ENCODE measurements around the gene EPM2AIP1. TPM values are rescaled to one million over a fixed set of nuclear protein-coding genes. Genes with fewer than 3 reads are reported as not detected.
A peak's percentile ranks its signal among the peaks of the same experiment; 100 is the strongest.

Gene EPM2AIP1
- total and polyA plus RNA-seq, 9 of the 15 experiments (the other 6 are each of a cell fraction or from before 2014, with no cell fraction given), result 6.7 to 44.8 (median 25.2) TPM

GRCh38 chr3:36957862-36958686 lies 34.9 kb downstream of the EPM2AIP1 start:
- POLR2A ChIA-PET, result interaction anchor here (0.7 to 2.9 kb wide), 9 partner anchors 11 to 263 kb away, joined by 3 to 19 read pairs (median 4); partner anchors contain the start of genes EPM2AIP1 and MLH1
- Histone ChIP-seq H3K36me3 (ENCODE audit: control insufficient read depth, insufficient read depth, low read length) (no peaks in the 10 kb centered on the region), H3K27me3 (ENCODE audit: control insufficient read depth in 2 of 2, insufficient read depth in 2 of 2, low read length in 2 of 2) (no peaks in the 10 kb centered on the region), H3K9me1 (ENCODE audit: control insufficient read depth, insufficient read depth, low read length) (no peaks in the 10 kb centered on the region), H3K79me2 (ENCODE audit: control insufficient read depth, insufficient read depth, low read length) (no peaks in the 10 kb centered on the region), H2AFZ (ENCODE audit: low read depth, low read length) (peak overlapping the region; percentile 85), H3K4me1 (replicated peaks in 1 of 2; ENCODE audit: control insufficient read depth in 2 of 2, insufficient read depth in 2 of 2, low read length in 2 of 2) (peaks cover 22 to 51% of the 10 kb centered on the region in 2 experiments), H3K9ac (ENCODE audit: insufficient read depth in 1 of 2, low read depth in 2 of 2, low read length in 2 of 2) (peak overlapping the region in 1 of 2 experiments; percentile 65; a peak in 2 of 4 replicates), H3K4me3 (peak overlapping the region; percentile 10; the same call in 1 of the 2 replicates), H3K9me3 (replicated peaks; ENCODE audit: control insufficient read depth, insufficient read depth, low read depth, low read length) (no peaks in the 10 kb centered on the region), H4K20me1 (replicated peaks; ENCODE audit: control insufficient read depth, insufficient read depth, low read length) (no peaks in the 10 kb centered on the region), H3K27ac (ENCODE audit: extremely low read depth, low read depth, low read length) (peak overlapping the region; percentile 79), H3K4me2 (ENCODE audit: insufficient read depth, low read length) (peak overlapping the region; percentile 60)
- intact Hi-C loops (cut with micrococcal nuclease) (loop anchor here (1.0 to 5.0 kb wide), 7 partner anchors 35 to 254 kb away; partner anchors contain the start of genes EPM2AIP1 and MLH1), in situ Hi-C loops (cut with MboI) (loop anchor here (10.0 kb wide), 1 partner anchor 223 kb away; no protein-coding TSS in a partner anchor)
- FAIRE-seq (peak; percentile 94), DNase-seq (ENCODE audit: extremely low read depth in 1 of 4, low spot score in 3 of 4) (peak; percentile 93 to 96 (median 94)), ATAC-seq (peak; percentile 79)
- 3% methylated on average over 3 of the region's 3 CpGs for WGBS (ENCODE audit: insufficient coverage, low coverage, missing lambda C conversion rate)
- no TSS peak for BruUV-seq (replicated peaks)
- CTCF ChIA-PET (ENCODE audit: low intra/inter-chr PET ratio), result interaction anchor here (0.5 to 2.2 kb wide), 6 partner anchors 31 to 228 kb away, joined by 3 to 19 read pairs (median 4); no protein-coding TSS in a partner anchor
- no peak for TF ChIP-seq ZNF584 (CRISPR knock-in tag; IDR thresholded peaks at IDR 0.05; ENCODE audit: low read depth)
- no peak for TF ChIP-seq IFI16 (CRISPR knock-in tag; IDR thresholded peaks at IDR 0.05)
- no peak for TF ChIP-seq BDP1 (IDR thresholded peaks at IDR 0.05; ENCODE audit: insufficient read depth, insufficient read length)
- TF ChIP-seq NFIX (CRISPR knock-in tag; IDR thresholded peaks at IDR 0.05; ENCODE audit: low read depth), result no peak
- TF ChIP-seq NFYB (IDR thresholded peaks at IDR 0.05; ENCODE audit: extremely low read depth, insufficient read length), result no peak
- TF ChIP-seq STAT6 (CRISPR knock-in tag; IDR thresholded peaks at IDR 0.05), result no peak
- TF ChIP-seq, protein P1, sequence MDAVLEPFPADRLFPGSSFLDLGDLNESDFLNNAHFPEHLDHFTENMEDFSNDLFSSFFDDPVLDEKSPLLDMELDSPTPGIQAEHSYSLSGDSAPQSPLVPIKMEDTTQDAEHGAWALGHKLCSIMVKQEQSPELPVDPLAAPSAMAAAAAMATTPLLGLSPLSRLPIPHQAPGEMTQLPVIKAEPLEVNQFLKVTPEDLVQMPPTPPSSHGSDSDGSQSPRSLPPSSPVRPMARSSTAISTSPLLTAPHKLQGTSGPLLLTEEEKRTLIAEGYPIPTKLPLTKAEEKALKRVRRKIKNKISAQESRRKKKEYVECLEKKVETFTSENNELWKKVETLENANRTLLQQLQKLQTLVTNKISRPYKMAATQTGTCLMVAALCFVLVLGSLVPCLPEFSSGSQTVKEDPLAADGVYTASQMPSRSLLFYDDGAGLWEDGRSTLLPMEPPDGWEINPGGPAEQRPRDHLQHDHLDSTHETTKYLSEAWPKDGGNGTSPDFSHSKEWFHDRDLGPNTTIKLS (IDR thresholded peaks at IDR 0.05; ENCODE audit: borderline replicate concordance, low read depth), result no peak
- no peak for TF ChIP-seq ZNF75A (CRISPR knock-in tag; IDR thresholded peaks at IDR 0.05)
- TF ChIP-seq, protein P2, sequence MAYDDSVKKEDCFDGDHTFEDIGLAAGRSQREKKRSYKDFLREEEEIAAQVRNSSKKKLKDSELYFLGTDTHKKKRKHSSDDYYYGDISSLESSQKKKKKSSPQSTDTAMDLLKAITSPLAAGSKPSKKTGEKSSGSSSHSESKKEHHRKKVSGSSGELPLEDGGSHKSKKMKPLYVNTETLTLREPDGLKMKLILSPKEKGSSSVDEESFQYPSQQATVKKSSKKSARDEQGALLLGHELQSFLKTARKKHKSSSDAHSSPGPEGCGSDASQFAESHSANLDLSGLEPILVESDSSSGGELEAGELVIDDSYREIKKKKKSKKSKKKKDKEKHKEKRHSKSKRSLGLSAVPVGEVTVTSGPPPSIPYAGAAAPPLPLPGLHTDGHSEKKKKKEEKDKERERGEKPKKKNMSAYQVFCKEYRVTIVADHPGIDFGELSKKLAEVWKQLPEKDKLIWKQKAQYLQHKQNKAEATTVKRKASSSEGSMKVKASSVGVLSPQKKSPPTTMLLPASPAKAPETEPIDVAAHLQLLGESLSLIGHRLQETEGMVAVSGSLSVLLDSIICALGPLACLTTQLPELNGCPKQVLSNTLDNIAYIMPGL (CRISPR knock-in tag; IDR thresholded peaks at IDR 0.05), result no peak
- TF ChIP-seq TCFL5 (CRISPR knock-in tag; conservative IDR thresholded peaks at IDR 0.05), result 0 out of 2 replicates have a peak, but pooled peaks have one; percentile 20
- no peak for TF ChIP-seq ETV5 (CRISPR knock-in tag; IDR thresholded peaks at IDR 0.05; ENCODE audit: low read depth)
- peak; percentile 93 for TF ChIP-seq DACH1 (IDR thresholded peaks at IDR 0.05; ENCODE audit: partially characterized antibody)
- TF ChIP-seq SNRNP70 (optimal IDR thresholded peaks at IDR 0.05; ENCODE audit: low read depth, low read length), result no peak
- TF ChIP-seq ZNF184 (CRISPR knock-in tag; IDR thresholded peaks at IDR 0.05), result no peak
- TF ChIP-seq HNRNPUL1 (IDR thresholded peaks at IDR 0.05; ENCODE audit: low read length), result no peak
- TF ChIP-seq BRD9 (IDR thresholded peaks at IDR 0.05; ENCODE audit: low read depth, partially characterized antibody), result peak; percentile 98
